ENCODE data around the gene YEATS2.

Gene YEATS2

DNA sequence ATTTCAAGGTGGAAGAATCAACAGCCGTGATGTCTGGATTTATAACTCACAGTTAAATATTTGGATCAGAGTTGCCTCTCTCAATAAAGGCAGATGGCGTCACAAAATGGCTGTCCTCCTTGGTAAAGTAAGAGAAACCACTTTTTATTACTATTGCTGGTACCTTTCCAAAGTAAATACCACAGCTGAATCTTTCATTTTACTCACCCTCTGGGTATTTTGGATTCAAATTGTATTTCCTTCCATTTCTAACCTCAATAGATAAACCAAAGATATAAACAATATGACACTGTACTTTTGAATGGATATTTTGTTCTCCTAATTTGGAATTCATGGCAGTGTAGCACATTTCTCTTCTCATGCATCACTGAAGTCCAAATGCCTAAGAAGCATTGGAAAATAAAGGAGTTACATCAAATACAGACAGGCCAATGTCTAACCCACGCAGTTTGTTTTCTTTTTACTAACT, 32.6 kb upstream of the YEATS2 start:
- H3K9me3 ChIP-seq (ENCODE audit: control insufficient read depth, insufficient read depth, low read depth, low read length) = no peaks in the 10 kb centered on the region
- POLR2A ChIA-PET = no interaction called here
- H3K4me3 ChIP-seq (ENCODE audit: low read depth, low read length) = no peak overlapping the region
- CTCF ChIA-PET = no interaction called here
- TF ChIP-seq ZNF792 (tag by site-specific recombination; IDR thresholded peaks at IDR 0.05) = no peak
- no peak for TF ChIP-seq ZNF133 (tag by site-specific recombination; IDR thresholded peaks at IDR 0.05)
- TF ChIP-seq PRDM6 (tag by site-specific recombination; IDR thresholded peaks at IDR 0.05) = peak; percentile 59
- TF ChIP-seq YY2 (tag by site-specific recombination; IDR thresholded peaks at IDR 0.05) = peak; percentile 52; the same call in 1 of the 2 replicates
- TF ChIP-seq ZNF24 (tag by site-specific recombination; IDR thresholded peaks at IDR 0.05) = no peak
- TF ChIP-seq ZNF530 (tag by site-specific recombination; IDR thresholded peaks at IDR 0.05; ENCODE audit: low read depth) = no peak
- TF ChIP-seq YY1 (tag by site-specific recombination; IDR thresholded peaks at IDR 0.05) = 0 out of 2 replicates have a peak, but pooled peaks have one; percentile 38
- TF ChIP-seq ZNF776 (tag by site-specific recombination; IDR thresholded peaks at IDR 0.05; ENCODE audit: borderline replicate concordance) = no peak
- no peak for TF ChIP-seq ZBTB11 (tag by site-specific recombination; conservative IDR thresholded peaks at IDR 0.05; ENCODE audit: low read depth)
- TF ChIP-seq ZXDB (tag by site-specific recombination; IDR thresholded peaks at IDR 0.05) = peak; percentile 15; the same call in 1 of the 2 replicates
- TF ChIP-seq ZNF664 (tag by site-specific recombination; IDR thresholded peaks at IDR 0.05) = no peak
- TF ChIP-seq SCRT1 (tag by site-specific recombination; IDR thresholded peaks at IDR 0.05; ENCODE audit: borderline replicate concordance) = no peak
- peak; percentile 20; the same call in 1 of the 2 replicates for TF ChIP-seq PRDM4 (tag by site-specific recombination; IDR thresholded peaks at IDR 0.05)
- no peak for TF ChIP-seq ZNF184 (tag by site-specific recombination; IDR thresholded peaks at IDR 0.05)
- TF ChIP-seq ZNF202 (tag by site-specific recombination; IDR thresholded peaks at IDR 0.05; ENCODE audit: borderline replicate concordance) = no peak
- TF ChIP-seq ZFP3 (tag by site-specific recombination; IDR thresholded peaks at IDR 0.05; ENCODE audit: low read depth) = no peak
- no peak for TF ChIP-seq ZFP41 (tag by site-specific recombination; IDR thresholded peaks at IDR 0.05; ENCODE audit: borderline replicate concordance)
- TF ChIP-seq ZNF10 (tag by site-specific recombination; IDR thresholded peaks at IDR 0.05) = no peak
- no peak for TF ChIP-seq ZNF768 (tag by site-specific recombination; IDR thresholded peaks at IDR 0.05)
- no peak for TF ChIP-seq ZNF558 (tag by site-specific recombination; IDR thresholded peaks at IDR 0.05)
- TF ChIP-seq KLF9 (tag by site-specific recombination; IDR thresholded peaks at IDR 0.05; ENCODE audit: low read depth) = no peak
- no peak for TF ChIP-seq ZNF600 (tag by site-specific recombination; IDR thresholded peaks at IDR 0.05)
- no peak for TF ChIP-seq SCRT2 (tag by site-specific recombination; IDR thresholded peaks at IDR 0.05)
- no peak for TF ChIP-seq ZNF221 (tag by site-specific recombination; IDR thresholded peaks at IDR 0.05; ENCODE audit: borderline replicate concordance)
- no peak for TF ChIP-seq ZNF18 (tag by site-specific recombination; IDR thresholded peaks at IDR 0.05)
- no peak for TF ChIP-seq ZNF629 (tag by site-specific recombination; IDR thresholded peaks at IDR 0.05)
- TF ChIP-seq FEZF1 (tag by site-specific recombination; IDR thresholded peaks at IDR 0.05) = peak; percentile 13; the same call in 1 of the 2 replicates
- no peak for TF ChIP-seq ZSCAN16 (tag by site-specific recombination; IDR thresholded peaks at IDR 0.05)
- H3K27ac ChIP-seq (ENCODE audit: extremely low read depth, low read depth, low read length) = no peak overlapping the region
- H3K4me1 ChIP-seq (ENCODE audit: control insufficient read depth, insufficient read depth, low read length) = no peaks in the 10 kb centered on the region; the same call in 1 of the 2 replicates
- H3K36me3 ChIP-seq (ENCODE audit: control insufficient read depth in 2 of 2, insufficient read depth in 1 of 2, low read length in 2 of 2) = peaks cover 7 to 26% of the 10 kb centered on the region in 2 experiments; a peak in 2 of 3 replicates
